Right ventricle myocardium inferior (tissue), 1 donor: ENCODE results near the gene TMEM135. TPM values are rescaled to one million over a fixed set of nuclear protein-coding genes. Genes with fewer than 3 reads are reported as not detected.

Experiments used
- ATAC-seq: fragments of 200-7000 bp; cut with Tn5 transposase; one replicate; pipeline ENCODE4 v1.9.1; 2020; ENCODE audit warnings: mild to moderate bottlenecking, moderate library complexity
- DNase-seq: peaks from one replicate; pipeline ENCODE4 v3.0.0; 2021; ENCODE audit errors: missing footprints
- intact Hi-C: fragments of 100-400 bp; cut with DNase I; formaldehyde crosslinking; loops from one replicate; pipeline ENCODE4 v1.11.0; 2022
- total RNA-seq: library from RNA; stranded (reverse); fragmentation: NEBNext Ultra II Directional; extraction: Animal tissue kit (Norgen Biotek cat#: 25700); gene quantifications from one replicate; pipeline ENCODE4 v1.2.1, GENCODE V29; 2021
- donor health status: DM: no; HTN: yes; CAD: no; lungs with severe emphysema.

TMEM135 gene
- total RNA-seq, 1 donor from 2014 or later, result 18.1 TPM

GRCh38 chr11:87351676-87352075 is 313.9 kb downstream of the TMEM135 start:
- ATAC-seq, result no peak
- intact Hi-C loops, result loop anchor here (1.0 kb wide), 1 partner anchor 70 kb away; no protein-coding TSS in a partner anchor
- no peak for DNase-seq

- intact Hi-C loops, result loop anchor here (1.0 kb wide), 1 partner anchor 68 kb away; no protein-coding TSS in a partner anchor
- DNase-seq, result peak; percentile 93
Measured at GRCh38 chr11:87352759-87353707, 315.3 kb downstream of the TMEM135 start.

GRCh38 chr11:87353771-87354345 is 316.1 kb downstream of the TMEM135 start:
- intact Hi-C loops, result no loop called here
- ATAC-seq (no peak), DNase-seq (no peak)

More at GRCh38 chr11:87352759-87353707, 315.3 kb downstream of the TMEM135 start:
- peak; percentile 92 for ATAC-seq

GRCh38 chr11:87355596-87355995 is 317.9 kb downstream of the TMEM135 start:
- ATAC-seq, result no peak
- DNase-seq, result no peak
- intact Hi-C loops, result no loop called here

GRCh38 chr11:87356428-87356827 is 318.7 kb downstream of the TMEM135 start:
- intact Hi-C loops, result no loop called here
- no peak for DNase-seq
- ATAC-seq, result no peak

GRCh38 chr11:87358461-87358860 is 320.7 kb downstream of the TMEM135 start:
- intact Hi-C loops, result no loop called here
- DNase-seq (no peak), ATAC-seq (no peak)

- no peak for DNase-seq
- intact Hi-C loops, result no loop called here
- ATAC-seq, result no peak
Measured at GRCh38 chr11:87359401-87359800, 321.7 kb downstream of the TMEM135 start.

- intact Hi-C loops, result no loop called here
Measured at GRCh38 chr11:87361891-87362290, 324.2 kb downstream of the TMEM135 start.

GRCh38 chr11:87366346-87366745 is 328.6 kb downstream of the TMEM135 start:
- ATAC-seq, result no peak
- intact Hi-C loops, result no loop called here
- DNase-seq, result no peak

More at GRCh38 chr11:87361891-87362290, 324.2 kb downstream of the TMEM135 start:
- ATAC-seq (no peak), DNase-seq (no peak)

- no peak for DNase-seq
- intact Hi-C loops, result no loop called here
- ATAC-seq, result peak; percentile 18
Measured at GRCh38 chr11:87366763-87367405, 329.1 kb downstream of the TMEM135 start.

- intact Hi-C loops, result no loop called here
- ATAC-seq (no peak), DNase-seq (no peak)
Measured at GRCh38 chr11:87368151-87368550, 330.4 kb downstream of the TMEM135 start.

GRCh38 chr11:87368858-87369480 is 331.2 kb downstream of the TMEM135 start:
- ATAC-seq (no peak), DNase-seq (no peak)
- intact Hi-C loops, result no loop called here

GRCh38 chr11:87369888-87370287 is 332.2 kb downstream of the TMEM135 start:
- ATAC-seq, result no peak
- no peak for DNase-seq
- intact Hi-C loops, result no loop called here

GRCh38 chr11:87372065-87372464 is 334.3 kb downstream of the TMEM135 start:
- ATAC-seq, result no peak
- intact Hi-C loops, result no loop called here
- no peak for DNase-seq

Other genes starting within 250 kb of the TMEM135 start
- 7.2 TPM for gene PRSS23, start 237.4 kb upstream of the TMEM135 start, total RNA-seq
- gene FZD4, start 82.5 kb upstream of the TMEM135 start, total RNA-seq, result 31.3 TPM